A673 (cell line): ENCODE results near the gene CDKAL1. TPM values are rescaled to one million over a fixed set of nuclear protein-coding genes. Genes with fewer than 3 reads are reported as not detected.
"Not testable (repeated sequence)": the region's sequence is repeated elsewhere in the genome, so short reads cannot be mapped to it uniquely, and the experiment has no call there.

Experiments
- BruUV-seq: library from RNA; stranded (reverse); fragments of 400-500 nt; replicated peaks from 2 replicates; lab custom pipeline; 2021; lab: Mats Ljungman, UMichigan
- CTCF ChIA-PET: fragments of 300-600 bp; sonication (Branson Sonifier 250); formaldehyde crosslinking; loops from one replicate; lab custom pipeline; 2022; ENCODE audit warnings: antibody characterized with exemption; lab: Charles Lee
- POLR2A ChIA-PET: fragments of 300-600 bp; sonication (Branson Sonifier 250); formaldehyde crosslinking; loops from one replicate; lab custom pipeline; 2022; ENCODE audit warnings: antibody characterized with exemption; ENCODE audit not compliant: low non-redundant PET; lab: Charles Lee
- DNase-seq: peaks from one replicate; pipeline ENCODE4 v3.0.0-alpha.2; 2015; ENCODE audit warnings: low spot score
- H3K27ac ChIP-seq: fragments of 200-600 bp; sonication (generic); 2 replicates; pipeline ENCODE4 v1.5.1; 2016; ENCODE audit warnings: mixed run types, low read depth, mild to moderate bottlenecking, mixed read lengths, antibody characterized with exemption, low read length; ENCODE audit not compliant: poor library complexity, severe bottlenecking
- H3K27me3 ChIP-seq: fragments of 200-600 bp; sonication (generic); replicated peaks from 2 replicates; pipeline ENCODE4 v1.6.1; 2017; ENCODE audit warnings: mixed run types, low read depth, mild to moderate bottlenecking, mixed read lengths, antibody characterized with exemption, low read length; ENCODE audit not compliant: insufficient read depth, poor library complexity
- H3K36me3 ChIP-seq: fragments of 200-600 bp; sonication (generic); 2 replicates; pipeline ENCODE4 v1.6.1; 2016; ENCODE audit warnings: mixed run types, mild to moderate bottlenecking, mixed read lengths, antibody characterized with exemption, low read length; ENCODE audit not compliant: insufficient read depth, poor library complexity, severe bottlenecking
- H3K4me1 ChIP-seq: fragments of 200-600 bp; sonication (generic); 2 replicates; pipeline ENCODE4 v1.6.1; 2017; ENCODE audit warnings: mixed run types, mild to moderate bottlenecking, mixed read lengths, antibody characterized with exemption, low read length; ENCODE audit not compliant: insufficient read depth, poor library complexity, severe bottlenecking
- H3K4me3 ChIP-seq: fragments of 200-600 bp; sonication (generic); 2 replicates; pipeline ENCODE4 v1.5.1; 2016; ENCODE audit warnings: low read depth, mixed run types, mild to moderate bottlenecking, mixed read lengths, low read length; ENCODE audit not compliant: poor library complexity, severe bottlenecking
- H3K9me3 ChIP-seq: fragments of 200-600 bp; sonication (generic); 2 replicates; pipeline ENCODE4 v1.6.1; 2016; ENCODE audit warnings: mixed run types, low read depth, mild to moderate bottlenecking, mixed read lengths, antibody characterized with exemption, low read length; ENCODE audit not compliant: poor library complexity, severe bottlenecking
- CTCF ChIP-seq: fragments of 300-800, 200-600 bp; sonication (generic); conservative IDR thresholded peaks from 2 replicates; pipeline ENCODE4 v1.5.1; 2017; ENCODE audit warnings: low read depth, mild to moderate bottlenecking, antibody characterized with exemption, low read length, moderate library complexity, mixed read lengths
- EZH2 ChIP-seq: fragments of 200-600 bp; sonication (generic); IDR thresholded peaks from 2 replicates; pipeline ENCODE4 v1.6.1; 2017; ENCODE audit warnings: borderline replicate concordance, low read depth, mild to moderate bottlenecking, mixed read lengths, antibody characterized with exemption, low read length; ENCODE audit not compliant: poor library complexity, severe bottlenecking
- intact Hi-C: fragments of 100-400 bp; cut with micrococcal nuclease; formaldehyde crosslinking; loops from one replicate; pipeline ENCODE4 v1.10.0; 2022; ENCODE audit not compliant: unreplicated experiment
- total RNA-seq: library from RNA; stranded (reverse); gene quantifications from 2 replicates; pipeline ENCODE4 v1.2.3, GENCODE V29; 2021

The CDKAL1 gene
- total RNA-seq, 1 experiment from 2014 or later: 35.5 TPM

- BruUV-seq: no TSS peak
- intact Hi-C loops: no loop called here
- H3K27ac ChIP-seq: no peak overlapping the region
- H3K36me3 ChIP-seq: peaks cover 28% of the 10 kb centered on the region
- H3K9me3 ChIP-seq: no peaks in the 10 kb centered on the region
- H3K4me3 ChIP-seq: no peak overlapping the region
- H3K4me1 ChIP-seq: no peaks in the 10 kb centered on the region
- H3K27me3 ChIP-seq: no peaks in the 10 kb centered on the region
- DNase-seq: no peak
- ChIA-PET CTCF (no interaction called here), POLR2A (no interaction called here)
- TF ChIP-seq CTCF (no peak), EZH2 (no peak)
These were observed 14.0 kb downstream of the CDKAL1 start for GRCh38 chr6:20548264-20548663.

GRCh38 chr6:20549398-20549797 lies 15.1 kb downstream of the CDKAL1 start:
- POLR2A ChIA-PET, H3K27me3 ChIP-seq, intact Hi-C loops, DNase-seq, CTCF ChIA-PET, BruUV-seq, H3K27ac ChIP-seq, H3K9me3 ChIP-seq, H3K4me1 ChIP-seq, H3K4me3 ChIP-seq: not testable (repeated sequence)
- peaks cover 28% of the 10 kb centered on the region for H3K36me3 ChIP-seq

- TF ChIP-seq EZH2: no peak
- TF ChIP-seq CTCF: no peak
- intact Hi-C loops: no loop called here
- H3K9me3 ChIP-seq: no peaks in the 10 kb centered on the region
- no TSS peak for BruUV-seq
- H3K27me3 ChIP-seq: no peaks in the 10 kb centered on the region
- H3K4me3 ChIP-seq: no peak overlapping the region
- no peak for DNase-seq
- H3K27ac ChIP-seq: no peak overlapping the region
- ChIA-PET CTCF (no interaction called here), POLR2A (no interaction called here)
- no peaks in the 10 kb centered on the region for H3K4me1 ChIP-seq
- H3K36me3 ChIP-seq: no peaks in the 10 kb centered on the region
These were observed 20.1 kb downstream of the CDKAL1 start for GRCh38 chr6:20554326-20554725.

- BruUV-seq: no TSS peak
- TF ChIP-seq EZH2 (no peak), CTCF (no peak)
- Histone ChIP-seq H3K27me3 (no peaks in the 10 kb centered on the region), H3K36me3 (no peaks in the 10 kb centered on the region), H3K4me3 (no peak overlapping the region), H3K9me3 (no peaks in the 10 kb centered on the region), H3K4me1 (peaks cover 3% of the 10 kb centered on the region), H3K27ac (no peak overlapping the region)
- ChIA-PET POLR2A (no interaction called here), CTCF (no interaction called here)
- no peak for DNase-seq
- intact Hi-C loops: no loop called here
These were observed 20.6 kb downstream of the CDKAL1 start for GRCh38 chr6:20554817-20555216.
